K562 (cell line): Measurements from ENCODE around the gene ELP5.

Source experiments
- BRCA1 ChIP-seq, 2 experiments: fragments of 450-650 bp in 1 of 2; sonication (generic) in 1 of 2; formaldehyde crosslinking in 1 of 2; IDR thresholded peaks; 2 replicates each; pipeline versions ENCODE4 v1.5.0 to v1.6.1; 2017 to 2020; ENCODE audit warnings: mild to moderate bottlenecking in 1 of 2, missing genetic modification reagents in 1 of 2
- CBX5 ChIP-seq: IDR thresholded peaks from 2 replicates; pipeline ENCODE4 v1.6.1; 2014; ENCODE audit warnings: low read depth, borderline replicate concordance
- CHD2 ChIP-seq: IDR thresholded peaks from 2 replicates; pipeline ENCODE4 v1.6.1; 2011; ENCODE audit warnings: low read depth, low read length
- CTCF ChIP-seq, 3 experiments: IDR thresholded peaks in 2 of 3; conservative IDR thresholded peaks in 1 of 3; 2 replicates each; pipeline ENCODE4 v1.5.1; 2011 to 2012; ENCODE audit warnings: low read length in 3 of 3, mild to moderate bottlenecking in 3 of 3, control low read depth in 2 of 3, improper control_type of control experiment in 1 of 3, inconsistent platforms in 1 of 3, low read depth in 1 of 3, mixed read lengths in 1 of 3, moderate library complexity in 1 of 3; ENCODE audit not compliant: insufficient read depth in 2 of 3
- EZH2 ChIP-seq: IDR thresholded peaks from 2 replicates; pipeline ENCODE4 v1.6.1; 2012; ENCODE audit warnings: low read depth, mild to moderate bottlenecking, inconsistent platforms, low read length, borderline replicate concordance
- FOS ChIP-seq: IDR thresholded peaks from 3 replicates; pipeline ENCODE4 v1.6.1; 2011; ENCODE audit not compliant: insufficient read length; ENCODE audit errors: extremely low read depth
- NR4A1 ChIP-seq, 2 experiments: fragments of 250-450 bp in 1 of 2; fragments of 450-650 bp in 1 of 2; sonication (Bioruptor Pico) in 1 of 2; IDR thresholded peaks; 2 replicates each; pipeline versions ENCODE4 v1.4.0 to v1.6.1; 2016 to 2020; ENCODE audit warnings: mild to moderate bottlenecking in 2 of 2, missing compliant biosample characterization in 1 of 2, missing genetic modification characterization in 1 of 2, moderate library complexity in 1 of 2
- RAD21 ChIP-seq, 2 experiments: fragments of 250-450 bp in 1 of 2; fragments of 450-650 bp in 1 of 2; sonication (Bioruptor Pico) in 1 of 2; formaldehyde crosslinking in 1 of 2; IDR thresholded peaks in 1 of 2; conservative IDR thresholded peaks in 1 of 2; 2 replicates each; pipeline versions ENCODE4 v1.4.0 to v1.8.0; 2020 to 2022; ENCODE audit warnings: mild to moderate bottlenecking in 2 of 2, moderate library complexity in 1 of 2
- SETDB1 ChIP-seq: IDR thresholded peaks from one replicate; pipeline ENCODE4 v1.6.1; 2012; ENCODE audit warnings: low read length, control low read depth, inconsistent platforms
- SNAPC5 ChIP-seq: fragments of 250-450 bp; sonication (Bioruptor Pico); IDR thresholded peaks from 2 replicates; pipeline ENCODE4 v1.8.0; 2021; ENCODE audit warnings: moderate library complexity, mild to moderate bottlenecking, inconsistent platforms
- SP1 ChIP-seq: sonication (generic); formaldehyde crosslinking; IDR thresholded peaks from 2 replicates; pipeline ENCODE4 v1.8.1; 2022; ENCODE audit warnings: mild to moderate bottlenecking, missing genetic modification reagents
- TCF7 ChIP-seq: sonication (generic); IDR thresholded peaks from 2 replicates; pipeline ENCODE4 v1.6.1; 2016; ENCODE audit warnings: antibody characterized with exemption, borderline replicate concordance
- TRIM25 ChIP-seq: fragments of 450-650 bp; IDR thresholded peaks from 2 replicates; pipeline ENCODE4 v1.7.0; 2016; ENCODE audit warnings: borderline replicate concordance
- YY1 ChIP-seq, 3 experiments: IDR thresholded peaks; 2 replicates each; pipeline ENCODE4 v1.6.1; 2011; ENCODE audit warnings: low read length in 2 of 3, mild to moderate bottlenecking in 2 of 3, moderate library complexity in 2 of 3, borderline replicate concordance in 1 of 3, control low read depth in 1 of 3, low read depth in 1 of 3; ENCODE audit not compliant: insufficient read depth in 3 of 3, insufficient replicate concordance in 2 of 3, control insufficient read depth in 1 of 3, insufficient read length in 1 of 3; ENCODE audit errors: extremely low read depth in 1 of 3

- TF ChIP-seq CHD2 = no peak
- TF ChIP-seq TRIM25 = no peak
- TF ChIP-seq BRCA1 (IDR thresholded peaks at IDR 0.05) = no peak
- TF ChIP-seq BRCA1 (CRISPR knock-in tag; IDR thresholded peaks at IDR 0.05) = no peak
- TF ChIP-seq EZH2 = no peak
- TF ChIP-seq SNAPC5 (CRISPR knock-in tag) = no peak
- no peak for TF ChIP-seq TCF7
- no peak for TF ChIP-seq CTCF (IDR thresholded peaks at IDR 0.05 in 2 of 3, conservative IDR thresholded peaks at IDR 0.05 in 1 of 3; ENCODE audit: insufficient read depth in 2 of 3, low read depth in 1 of 3, low read length in 3 of 3)
- TF ChIP-seq RAD21 (CRISPR knock-in tag; conservative IDR thresholded peaks at IDR 0.05 in 1 of 2, IDR thresholded peaks at IDR 0.05 in 1 of 2) = no peak
- no peak for TF ChIP-seq YY1 (IDR thresholded peaks at IDR 0.05; ENCODE audit: borderline replicate concordance in 1 of 3, control insufficient read depth in 1 of 3, extremely low read depth in 1 of 3, insufficient read depth in 3 of 3, insufficient read length in 1 of 3, insufficient replicate concordance in 2 of 3, low read depth in 1 of 3, low read length in 2 of 3)
- no peak for TF ChIP-seq SP1
- no peak for TF ChIP-seq FOS
- TF ChIP-seq NR4A1 (CRISPR knock-in tag; IDR thresholded peaks at IDR 0.05) = no peak
- TF ChIP-seq NR4A1 (tag; IDR thresholded peaks at IDR 0.05) = no peak
- no peak for TF ChIP-seq CBX5
- TF ChIP-seq SETDB1 = no peak
Observed at GRCh38 chr17:7279448-7279847, 27.4 kb downstream of the ELP5 start.
